COLO668 (cell line): Measurements from ENCODE around the gene NFATC3.
A peak's percentile ranks its signal among the peaks of the same experiment; 100 is the strongest.

Experiments
- DNase-seq: peaks from one replicate; lab custom pipeline; 2025; ENCODE audit not compliant: unreplicated experiment; lab: John Stamatoyannopoulos, UW

Gene NFATC3

DNA sequence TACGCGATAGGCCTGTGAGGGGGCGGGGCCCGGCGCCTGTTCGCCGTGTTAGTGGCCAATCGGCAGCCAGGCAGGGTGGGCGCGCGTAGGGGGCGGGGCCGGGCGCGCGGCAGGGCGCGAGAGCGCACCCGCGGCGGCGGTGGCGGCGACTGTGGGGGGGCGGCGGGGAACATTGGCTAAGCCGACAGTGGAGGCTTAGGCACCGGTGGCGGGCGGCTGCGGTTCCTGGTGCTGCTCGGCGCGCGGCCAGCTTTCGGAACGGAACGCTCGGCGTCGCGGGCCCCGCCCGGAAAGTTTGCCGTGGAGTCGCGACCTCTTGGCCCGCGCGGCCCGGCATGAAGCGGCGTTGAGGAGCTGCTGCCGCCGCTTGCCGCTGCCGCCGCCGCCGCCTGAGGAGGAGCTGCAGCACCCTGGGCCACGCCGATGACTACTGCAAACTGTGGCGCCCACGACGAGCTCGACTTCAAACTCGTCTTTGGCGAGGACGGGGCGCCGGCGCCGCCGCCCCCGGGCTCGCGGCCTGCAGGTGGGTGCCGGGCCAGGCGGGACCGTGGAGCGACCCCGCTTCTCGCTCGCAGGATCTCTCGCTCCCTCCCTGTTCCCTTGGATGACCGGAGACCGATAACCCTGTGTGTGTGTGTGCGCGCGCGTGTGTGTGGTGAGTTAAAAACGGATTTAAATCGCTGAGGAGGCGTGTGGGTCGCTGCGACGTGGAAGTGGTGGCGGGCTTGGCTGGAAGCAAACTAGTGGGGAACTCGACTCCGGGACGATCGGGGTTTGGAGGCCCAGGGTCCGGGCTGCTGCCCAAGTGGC, at the start of gene NFATC3:
TSS of gene NFATC3 (plus strand) at position 112 of the 813 bp plus-strand sequence. CDS start at position 424, 312 bp downstream.
- peak; percentile 98 for DNase-seq

DNA sequence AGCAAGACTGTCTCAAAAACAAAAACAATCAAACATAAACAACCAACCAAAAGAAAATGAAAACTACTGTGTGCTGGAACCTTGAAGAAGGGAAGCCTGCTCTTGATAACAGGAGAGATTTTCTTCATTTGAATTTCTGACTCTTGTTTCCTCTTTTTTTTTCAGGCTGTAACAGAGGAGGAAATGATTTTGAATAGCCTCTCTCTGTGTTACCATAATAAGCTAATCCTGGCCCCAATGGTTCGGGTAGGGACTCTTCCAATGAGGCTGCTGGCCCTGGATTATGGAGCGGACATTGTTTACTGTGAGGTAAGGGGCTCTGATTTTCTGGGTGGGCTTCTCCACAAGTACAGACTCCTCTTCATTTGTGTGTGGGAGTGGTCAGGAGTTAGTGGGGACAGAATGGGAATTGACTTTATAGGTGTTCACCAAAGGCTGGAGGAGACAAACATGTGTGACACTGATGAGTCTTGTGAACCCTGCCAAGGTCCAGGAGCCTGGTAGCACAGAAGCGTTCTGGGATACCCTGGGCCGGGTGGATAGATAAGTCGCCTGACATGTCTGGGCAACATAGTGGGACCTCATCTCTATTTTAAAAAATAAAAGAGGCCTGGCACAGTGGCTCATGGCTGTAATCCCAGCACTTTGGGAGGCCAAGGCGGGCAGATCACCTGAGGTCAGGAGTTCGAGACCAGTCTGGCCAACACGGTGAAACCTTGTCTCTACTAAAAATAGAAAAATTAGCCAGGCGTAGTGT, 47.2 kb upstream of the NFATC3 start:
- no peak for DNase-seq

DNA sequence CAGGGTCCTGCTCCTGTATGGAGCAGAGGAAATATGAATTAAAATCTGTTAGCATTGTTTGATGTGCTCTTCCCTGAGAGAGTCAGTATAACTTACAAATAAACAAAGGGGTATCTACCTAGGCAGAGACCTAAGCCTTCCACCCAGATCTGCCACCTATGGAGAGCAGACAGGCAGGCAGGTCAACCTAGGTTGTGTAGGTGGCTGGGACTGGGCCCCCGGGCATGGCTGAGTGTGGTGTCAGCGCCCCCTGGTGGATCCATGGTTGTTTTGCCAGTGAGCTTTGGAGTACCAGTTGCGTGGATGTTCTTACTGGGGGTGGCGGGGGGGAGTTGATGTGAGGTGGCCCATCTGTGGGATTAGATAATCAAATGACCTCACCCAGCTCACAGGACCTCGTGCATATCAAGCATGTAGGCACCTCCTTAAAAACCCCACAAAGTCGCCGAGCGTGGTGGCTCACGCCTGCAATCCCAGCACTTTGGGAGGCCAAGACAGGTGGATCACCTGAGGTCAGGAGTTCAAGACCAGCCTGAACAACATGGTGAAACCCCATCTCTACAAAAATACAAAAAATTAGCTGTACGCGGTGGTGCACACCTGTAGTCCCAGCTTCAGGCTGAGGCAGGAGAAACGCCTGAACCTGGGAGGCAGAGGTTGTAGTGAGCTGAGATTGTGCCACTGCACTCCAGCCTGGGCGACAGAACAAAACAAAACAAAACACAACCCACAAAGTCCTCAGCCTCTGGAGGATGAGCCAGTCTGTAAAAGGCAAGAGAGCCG, 44.5 kb upstream of the NFATC3 start:
- DNase-seq: peak; percentile 80

DNA sequence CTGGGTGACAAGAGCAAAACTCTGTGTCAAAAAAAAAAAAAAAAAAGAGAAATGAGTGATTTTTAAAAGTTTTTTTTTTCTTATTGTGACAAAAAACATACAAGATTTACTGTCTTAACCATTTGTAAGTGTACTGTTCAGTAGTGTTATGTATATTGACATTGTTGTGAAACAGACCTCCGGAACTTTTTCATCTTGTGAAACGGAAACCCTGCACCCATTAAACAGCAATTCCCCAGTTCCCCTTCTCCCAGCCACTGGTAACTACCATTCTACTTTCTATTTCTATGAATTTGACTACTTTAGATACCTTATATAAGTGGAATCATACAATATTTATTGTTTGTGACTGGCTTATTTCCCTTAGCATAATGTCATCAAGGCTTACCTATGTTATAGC, 43.4 kb upstream of the NFATC3 start:
- DNase-seq: no peak

DNA sequence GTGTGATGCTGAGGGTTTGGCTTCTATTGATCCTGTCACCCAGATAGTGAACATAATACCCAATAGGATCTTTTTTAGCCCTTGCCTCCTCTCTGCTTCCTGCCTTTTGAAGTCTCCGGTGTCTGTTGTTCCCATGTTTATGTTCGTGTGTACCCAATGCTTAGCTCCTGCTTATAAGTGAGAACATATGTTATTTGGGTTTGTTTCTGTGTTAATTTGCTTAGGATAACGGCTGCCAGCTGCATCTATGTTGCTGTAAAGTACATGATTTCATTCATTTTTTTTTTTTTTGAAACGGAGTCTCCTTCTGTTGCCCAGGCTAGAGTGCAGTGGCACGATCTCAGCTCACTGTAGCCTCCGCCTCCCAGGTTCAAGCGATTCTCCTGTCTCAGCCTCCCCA, 39.1 kb upstream of the NFATC3 start:
- DNase-seq: no peak

DNA sequence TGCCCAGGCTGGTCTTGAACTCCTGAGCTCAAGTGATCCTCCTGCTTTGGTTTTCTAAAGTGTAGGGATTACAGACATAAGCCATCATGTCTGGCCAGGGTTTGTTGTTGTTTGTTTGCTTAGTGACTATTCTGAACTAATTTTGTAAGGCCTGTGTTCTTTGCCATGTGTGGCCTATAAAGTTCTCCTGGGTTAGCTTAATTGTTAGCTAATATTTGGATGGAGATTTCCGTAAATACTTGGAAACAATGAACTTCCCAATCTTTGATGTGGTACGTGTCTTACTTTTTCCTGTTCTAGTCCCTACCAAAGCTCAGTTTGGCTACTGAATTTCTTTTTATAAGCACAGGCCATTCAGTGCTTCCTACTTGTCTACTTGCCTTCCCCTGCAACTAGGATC, 37.2 kb upstream of the NFATC3 start:
- no peak for DNase-seq

DNA sequence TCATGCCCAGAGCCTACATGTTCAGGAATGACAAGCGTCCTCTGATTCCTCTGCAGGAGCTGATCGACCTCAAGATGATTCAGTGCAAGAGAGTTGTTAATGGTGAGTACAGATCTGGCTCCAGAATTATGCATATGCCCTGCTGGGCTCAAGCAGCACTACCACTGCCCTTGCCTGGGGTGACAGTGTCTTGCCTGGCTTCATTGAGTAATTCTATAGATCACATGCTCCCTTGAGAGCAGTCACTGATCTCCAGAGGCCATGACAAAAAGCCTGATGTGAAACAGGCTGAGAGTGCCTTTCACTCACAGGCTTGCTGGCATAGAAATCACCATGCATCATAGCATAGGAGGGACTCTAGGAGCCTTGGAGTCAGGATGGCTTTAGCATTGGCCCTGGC, 35.7 kb upstream of the NFATC3 start:
- DNase-seq: no peak

DNA sequence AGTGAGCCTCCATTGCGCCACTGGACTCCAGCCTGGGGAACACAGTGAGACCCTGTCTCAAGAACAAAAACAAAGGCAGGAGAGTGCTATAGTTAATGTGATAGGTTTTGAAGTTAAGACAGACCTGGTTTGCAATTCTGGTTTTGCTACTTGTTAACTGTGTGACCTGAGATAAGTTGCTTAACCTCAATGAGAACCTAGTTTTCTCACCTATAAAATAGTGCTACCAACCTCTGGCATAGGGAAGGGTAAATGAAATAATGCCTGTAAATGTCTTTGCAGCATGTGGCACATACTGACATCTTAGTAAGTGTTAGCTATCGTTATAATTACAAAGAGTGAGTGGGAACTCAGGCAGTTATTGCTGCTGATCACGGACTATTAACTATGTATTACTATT, 29.8 kb upstream of the NFATC3 start:
- DNase-seq: no peak

DNA sequence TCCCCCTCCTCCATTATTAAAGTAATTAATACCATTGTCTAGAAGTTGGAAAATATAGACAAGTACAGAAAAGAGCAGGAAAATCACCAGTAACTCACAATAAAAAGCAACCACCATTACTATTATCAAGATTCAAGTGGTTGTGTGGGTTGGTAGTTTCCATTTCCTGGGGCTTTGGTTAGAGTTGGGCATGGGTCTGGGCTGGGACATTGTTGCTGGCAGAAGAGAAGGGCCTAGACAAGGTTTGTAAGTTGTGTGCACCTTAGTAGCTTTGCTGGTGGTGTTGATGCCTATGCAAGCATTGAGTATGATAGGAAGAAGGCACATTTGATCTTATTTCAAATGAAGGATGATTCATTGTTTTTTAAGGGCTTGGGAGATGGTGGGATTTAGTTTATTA, 25.4 kb upstream of the NFATC3 start:
- no peak for DNase-seq

DNA sequence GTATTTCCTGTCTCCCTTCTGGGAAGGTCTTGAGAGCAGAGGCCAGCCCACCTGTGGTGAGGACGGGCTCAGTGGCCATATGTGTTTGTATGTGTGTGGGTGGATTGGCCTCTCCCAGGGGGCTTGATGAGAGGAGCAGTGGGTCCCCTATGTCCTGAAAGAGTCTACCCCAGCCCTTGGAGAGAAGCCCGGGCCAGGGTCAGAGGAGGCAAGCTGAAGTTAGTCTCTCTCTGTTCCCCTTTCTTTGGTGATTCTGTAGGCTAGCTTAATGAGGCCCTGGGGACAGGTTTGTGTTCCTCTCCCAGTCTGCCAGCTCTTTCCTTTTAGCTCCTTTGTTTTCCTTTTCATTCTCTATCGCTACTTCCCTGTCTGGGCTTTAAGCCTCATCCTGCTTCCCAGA, 23.8 kb upstream of the NFATC3 start:
- DNase-seq: no peak

DNA sequence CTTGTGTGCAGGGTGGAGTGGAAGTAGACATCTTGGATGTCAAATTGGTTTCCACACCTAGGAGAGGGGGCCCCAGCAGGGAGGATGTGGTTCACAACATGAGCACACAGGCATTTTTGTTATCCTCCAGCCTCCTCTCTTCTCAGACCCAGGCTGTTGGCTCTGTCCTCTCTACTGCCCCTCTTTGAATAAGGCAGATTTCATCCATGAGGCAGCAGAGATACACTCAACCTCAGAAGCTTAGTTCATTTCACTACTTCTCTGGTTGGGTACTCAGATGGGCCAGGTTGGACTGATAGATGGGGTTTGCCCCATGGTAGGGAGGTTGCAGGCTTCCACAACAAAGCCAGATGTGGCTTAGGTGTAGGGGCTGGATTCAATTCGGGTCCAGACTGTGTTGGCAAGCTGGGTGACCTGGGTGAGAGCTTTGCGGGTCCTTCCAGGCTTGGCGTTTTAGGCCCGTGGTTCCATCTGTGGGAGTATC, 22.2 kb upstream of the NFATC3 start:
- no peak for DNase-seq

DNA sequence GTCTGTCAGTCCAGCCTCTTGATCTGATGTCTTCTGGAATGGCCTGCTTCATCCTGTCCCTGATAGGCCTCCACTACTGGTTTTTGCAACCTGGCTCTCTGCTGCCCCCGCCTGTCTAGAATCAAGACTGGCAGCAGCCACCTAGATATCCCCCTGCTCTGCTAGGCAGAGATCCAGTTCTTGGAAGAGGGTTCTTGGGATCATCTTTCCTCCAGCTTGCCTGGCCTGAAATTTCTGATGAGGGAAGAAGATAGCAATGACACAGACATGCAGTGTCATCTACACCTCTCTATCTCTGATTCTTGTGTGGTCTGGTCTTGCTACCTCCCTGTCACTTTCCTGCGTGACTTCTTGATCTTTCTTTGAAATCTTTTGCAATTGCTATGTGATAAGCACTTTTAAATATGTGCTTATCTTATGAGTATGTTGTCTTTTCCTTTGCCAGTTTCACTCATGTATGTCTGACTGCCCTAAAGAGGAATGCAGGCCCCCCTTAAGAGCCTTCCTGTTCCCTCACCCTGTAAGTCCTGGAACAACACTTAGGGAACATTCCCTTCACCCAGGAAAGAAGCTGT, 20.3 kb upstream of the NFATC3 start:
- DNase-seq: peak; percentile 59

DNA sequence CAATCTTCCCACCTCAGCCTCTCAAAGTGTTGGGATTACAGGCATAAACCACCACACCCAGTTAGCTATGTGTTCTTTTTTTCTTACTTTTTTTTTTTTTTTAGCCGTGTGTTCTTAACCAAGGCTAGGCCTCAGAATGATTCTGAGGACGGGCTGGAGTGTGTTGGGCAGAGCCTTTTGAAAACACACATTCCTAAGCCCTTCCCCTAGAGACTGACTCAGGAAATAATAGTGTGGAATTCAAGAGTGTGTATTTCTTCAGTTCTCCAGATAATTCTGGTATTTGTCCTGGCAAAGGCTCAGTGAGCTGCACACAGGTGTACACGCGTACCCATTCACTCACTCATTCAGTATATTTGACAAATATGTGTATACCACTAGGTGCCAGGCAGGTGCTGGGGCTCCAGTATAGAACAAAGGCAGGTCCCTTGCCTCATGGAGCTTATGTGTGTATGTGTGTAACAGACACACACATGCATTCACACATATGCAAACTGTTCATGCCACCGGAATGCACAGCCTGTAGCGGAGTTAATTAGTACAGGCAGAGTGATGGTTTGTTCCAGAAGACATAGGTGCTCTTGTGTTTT, 19.4 kb upstream of the NFATC3 start:
- no peak for DNase-seq

DNA sequence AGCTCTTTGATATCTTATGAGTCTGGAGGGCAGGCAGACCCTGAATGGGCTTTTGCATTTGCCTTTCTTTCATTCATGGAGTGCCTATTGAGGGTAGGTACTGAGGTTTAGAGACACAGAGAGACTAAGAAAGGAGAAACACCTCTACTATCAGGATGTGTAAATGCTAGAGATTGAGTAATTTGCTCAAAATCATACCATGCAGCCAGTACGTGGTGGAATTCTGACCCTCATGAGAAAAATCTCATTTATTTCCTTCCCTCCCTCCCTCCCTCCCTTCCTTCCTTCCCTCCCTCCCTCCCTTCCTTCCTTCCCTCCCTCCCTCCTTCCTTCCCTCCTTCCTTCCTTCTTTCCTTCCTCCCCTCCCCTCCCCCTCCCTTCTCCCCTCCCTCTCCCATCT, 18.4 kb upstream of the NFATC3 start:
- no peak for DNase-seq

DNA sequence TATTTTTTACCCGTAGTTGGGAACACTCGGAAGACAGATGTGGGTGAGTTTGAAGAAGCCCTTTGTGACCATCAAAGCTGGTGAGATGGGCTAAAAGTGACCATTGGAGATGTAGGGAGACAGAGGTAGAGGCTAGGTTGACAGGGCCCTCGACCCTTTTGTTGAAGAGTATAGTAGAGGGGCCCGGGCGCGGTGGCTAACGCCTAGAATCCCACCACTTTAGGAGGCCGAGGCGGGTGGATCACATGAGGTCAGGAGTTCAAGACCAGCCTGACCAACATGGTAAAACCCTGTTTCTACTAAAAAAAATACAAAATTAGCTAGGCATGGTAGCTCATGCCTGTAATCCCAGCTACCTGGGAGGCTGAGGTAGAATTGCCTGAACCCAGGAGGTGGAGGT, 16.2 kb upstream of the NFATC3 start:
- DNase-seq: no peak

DNA sequence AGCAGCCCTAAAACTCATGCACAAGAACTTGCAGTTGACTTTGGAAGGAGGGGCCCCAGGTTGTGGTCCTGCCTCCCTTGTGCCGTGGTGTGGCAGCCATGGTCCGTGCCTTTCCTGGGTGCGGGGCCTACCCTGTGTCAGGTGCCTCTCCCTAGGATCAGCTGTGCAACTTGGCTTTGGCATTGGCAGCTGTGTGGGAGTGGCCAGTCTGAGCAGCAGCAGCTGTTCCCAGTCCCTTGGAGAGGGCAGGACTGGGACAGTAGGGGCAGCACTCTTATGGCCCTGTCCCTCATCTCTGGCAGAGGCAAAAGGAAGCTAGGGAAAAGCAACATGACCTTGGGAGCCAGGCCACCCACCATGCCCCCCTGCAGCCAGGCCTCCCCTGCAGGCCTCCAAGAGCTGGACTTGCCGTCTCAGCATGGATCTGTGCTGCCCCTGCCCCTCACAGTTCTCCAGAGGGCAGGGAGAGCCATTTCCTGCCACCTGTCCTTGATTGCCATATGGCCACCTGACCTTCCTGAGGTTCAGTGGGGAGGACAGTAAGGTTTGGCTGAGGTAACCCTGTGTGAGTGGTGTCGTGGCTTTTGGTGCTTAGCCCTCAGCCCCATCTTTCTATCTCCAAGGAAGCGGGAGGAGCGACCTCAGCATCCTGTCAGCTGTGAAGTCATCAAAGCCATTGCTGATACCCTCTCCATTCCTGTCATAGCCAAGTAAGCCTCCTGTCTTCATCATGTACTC, 15.5 kb upstream of the NFATC3 start:
- peak; percentile 56 for DNase-seq

DNA sequence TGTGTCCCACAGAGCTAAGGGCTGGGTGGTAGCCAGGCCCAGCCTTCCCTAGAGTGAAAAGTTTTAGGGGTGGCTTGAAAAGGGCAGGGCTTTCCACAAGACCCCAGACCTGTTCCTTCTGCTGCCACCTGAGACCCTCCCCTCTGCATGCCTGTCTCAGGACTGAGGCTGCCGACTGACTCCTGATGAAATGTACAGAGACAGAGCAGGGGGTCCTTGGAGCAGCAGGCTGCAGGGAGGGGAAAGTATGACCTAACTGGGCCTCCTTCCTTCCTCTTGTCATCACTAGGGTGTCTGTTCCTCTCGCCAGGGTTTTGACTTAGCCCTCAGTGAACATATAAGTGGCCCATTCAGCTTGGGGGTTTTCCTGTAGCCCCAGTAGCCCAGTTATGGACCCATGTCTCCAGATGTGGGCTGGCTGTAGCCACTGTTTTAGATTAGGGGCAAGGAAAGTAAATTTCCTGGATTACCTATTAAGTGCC, 14.9 kb upstream of the NFATC3 start:
- no peak for DNase-seq

DNA sequence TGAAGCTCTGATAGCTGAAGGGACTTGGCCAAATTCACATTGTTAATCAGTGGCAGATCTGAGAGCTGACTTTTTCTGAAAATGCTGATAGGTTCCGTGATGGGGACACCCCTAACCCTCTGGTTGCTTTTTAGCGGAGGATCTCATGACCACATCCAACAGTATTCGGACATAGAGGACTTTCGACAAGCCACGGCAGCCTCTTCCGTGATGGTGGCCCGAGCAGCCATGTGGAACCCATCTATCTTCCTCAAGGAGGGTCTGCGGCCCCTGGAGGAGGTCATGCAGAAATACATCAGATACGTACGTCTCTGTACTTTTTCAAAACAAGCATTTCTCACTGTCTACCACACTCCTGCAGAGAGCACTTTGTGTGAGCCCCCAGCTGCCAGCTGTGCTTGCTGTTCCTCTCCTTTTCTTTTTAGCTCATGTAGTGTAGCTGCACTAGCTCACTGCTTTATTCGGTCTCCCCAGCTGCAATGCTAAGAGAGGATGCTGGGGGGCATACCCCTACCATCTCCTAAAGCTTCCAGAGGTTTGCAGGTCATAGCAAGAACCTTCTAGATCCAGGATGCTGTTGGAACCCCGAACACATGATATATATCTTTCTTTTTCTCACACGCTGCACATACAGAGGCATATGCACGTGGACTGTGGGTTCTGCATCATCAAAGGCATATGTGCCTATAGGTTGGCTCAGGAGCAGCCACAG, 14.2 kb upstream of the NFATC3 start:
- DNase-seq: no peak

DNA sequence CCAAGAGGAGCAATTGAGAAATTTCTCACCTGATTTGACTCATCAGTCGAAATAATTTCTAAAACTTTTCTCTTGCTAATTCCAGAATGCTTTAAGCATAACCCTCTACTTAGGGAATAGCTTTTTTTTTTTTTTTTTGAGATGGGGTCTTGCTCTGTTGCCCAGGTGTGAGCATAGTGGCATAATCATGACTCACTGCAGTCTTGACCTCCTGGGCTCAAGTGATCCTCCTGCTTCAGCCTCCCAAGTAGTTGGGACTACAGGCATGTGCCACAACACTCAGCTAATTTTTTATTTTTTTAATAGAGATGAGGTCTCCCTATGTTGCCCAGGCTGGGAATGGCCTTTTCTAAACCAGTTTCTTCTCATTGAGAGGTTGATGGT, 13.7 kb upstream of the NFATC3 start:
- DNase-seq: no peak
